NCI-H446 treated with DMSO at 0.1 percent for 48 hours (cell line): ENCODE data around the gene DAB1.

Experiments
- DNase-seq: peaks from one replicate; lab custom pipeline; 2025; lab: John Stamatoyannopoulos, UW

The DAB1 gene

DNA sequence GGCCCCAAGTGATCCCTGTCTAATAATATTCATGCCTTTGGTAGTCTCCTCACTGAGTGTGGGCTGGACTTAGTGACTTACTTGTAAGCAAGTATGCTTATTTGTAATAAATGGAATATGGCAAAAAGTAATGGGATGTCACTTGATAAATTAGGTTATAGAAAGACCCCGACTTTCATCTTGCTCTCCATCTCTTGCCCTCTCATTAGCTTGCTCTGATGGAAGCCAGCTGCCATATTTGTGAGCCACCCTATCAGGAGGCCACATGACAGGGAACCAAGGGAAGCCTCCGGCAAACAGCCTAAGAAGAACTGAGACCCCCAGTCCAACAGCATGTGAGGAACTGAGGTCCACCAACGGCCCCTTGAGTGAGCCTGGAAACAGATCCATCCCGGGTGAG, 107.0 kb downstream of the DAB1 start:
- DNase-seq, result no peak

DNA sequence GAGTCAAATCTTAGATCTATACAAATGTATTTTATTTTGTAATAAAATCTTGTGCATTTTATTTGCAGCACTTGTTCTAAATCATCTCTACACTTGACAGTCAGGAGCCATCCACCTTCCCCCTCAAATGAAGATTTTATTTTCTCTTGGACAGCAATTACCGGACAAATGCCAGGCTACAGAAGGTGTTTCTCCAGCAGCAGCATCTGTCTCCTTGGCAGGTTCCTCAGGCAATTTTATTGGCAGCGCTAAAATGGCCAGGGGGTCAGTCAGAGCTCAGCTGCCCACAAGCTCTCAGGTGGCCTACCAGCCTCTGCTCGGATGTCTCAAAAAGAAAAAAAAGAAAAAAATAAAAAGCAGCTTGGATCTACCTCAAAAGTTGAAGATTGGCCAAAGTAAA, 107.6 kb downstream of the DAB1 start:
- DNase-seq, result peak; percentile 2

DNA sequence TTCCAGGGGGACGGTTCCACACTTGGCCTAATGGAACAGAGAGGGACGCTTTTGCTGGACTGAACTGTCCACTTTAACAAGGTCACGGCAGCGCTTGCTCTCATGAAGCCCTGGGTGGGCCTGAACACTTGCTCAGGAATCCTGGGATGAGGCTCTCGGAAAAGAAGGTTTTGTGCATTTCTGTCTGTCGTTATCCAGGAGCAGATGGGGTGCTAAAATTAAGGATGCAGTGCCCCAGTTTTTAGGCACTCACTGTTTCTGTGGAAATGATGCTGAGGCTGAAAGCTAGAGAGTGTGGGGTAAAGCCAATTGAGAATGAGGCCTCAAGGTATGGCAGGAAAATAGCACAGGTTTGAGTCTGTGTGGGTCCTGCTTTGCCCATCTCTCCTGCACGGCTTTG, 111.0 kb downstream of the DAB1 start:
- DNase-seq, result no peak

DNA sequence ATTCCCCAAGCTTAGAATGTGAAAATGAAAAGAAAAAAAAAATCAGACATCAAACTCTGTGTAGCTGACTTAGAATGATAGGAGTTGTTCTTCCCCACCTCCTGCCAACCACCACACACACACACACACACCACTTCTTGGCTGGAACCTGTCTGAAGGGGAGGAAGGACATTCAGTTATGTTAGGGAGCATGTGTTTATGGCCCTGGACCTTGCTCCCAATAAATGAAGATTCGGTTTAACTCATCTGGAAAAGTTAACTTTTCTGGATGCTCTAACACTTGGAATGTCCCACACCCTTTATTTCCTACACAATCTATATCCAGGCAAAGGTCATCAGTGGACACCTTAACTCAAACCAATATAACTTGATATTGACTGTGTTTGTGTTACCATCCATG, 112.4 kb downstream of the DAB1 start:
- DNase-seq, result no peak

DNA sequence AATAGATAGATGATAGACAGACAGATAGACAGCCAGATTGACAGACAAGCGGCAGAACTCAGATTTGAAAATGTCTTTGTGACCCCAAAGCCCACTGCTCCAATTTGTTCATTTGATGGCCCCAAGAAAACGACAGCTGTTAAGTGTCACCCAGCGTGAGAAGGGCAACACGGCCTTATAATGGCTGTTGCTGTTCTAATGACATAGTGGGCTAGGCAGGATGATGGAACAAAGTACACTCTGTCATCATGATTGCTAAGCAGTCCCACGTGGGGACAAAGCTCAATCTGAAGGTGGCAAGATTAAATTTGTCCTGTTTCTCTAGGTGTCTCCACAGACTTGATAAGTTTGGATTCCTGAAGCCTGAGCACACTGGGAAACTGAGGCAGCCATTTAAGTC, 112.9 kb downstream of the DAB1 start:
- DNase-seq, result no peak

DNA sequence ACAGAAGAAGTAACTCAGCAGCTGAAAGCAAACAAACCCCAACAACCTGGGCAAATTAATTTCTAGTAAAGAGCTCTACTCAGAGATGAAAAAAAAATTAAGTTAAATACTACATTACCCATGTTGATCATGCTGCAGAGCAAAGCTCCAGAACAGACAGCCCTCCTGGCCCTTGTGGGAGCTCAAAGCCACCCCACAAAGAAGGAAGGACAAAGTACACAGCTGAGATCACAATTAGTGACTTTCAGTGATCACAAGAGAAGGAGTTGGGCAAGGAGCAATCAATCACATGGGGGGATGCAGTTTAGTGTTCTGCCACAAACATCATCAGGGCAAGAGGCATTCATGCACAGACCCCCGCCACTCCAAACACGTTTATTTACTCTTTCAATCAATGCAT, 114.2 kb downstream of the DAB1 start:
- no peak for DNase-seq

DNA sequence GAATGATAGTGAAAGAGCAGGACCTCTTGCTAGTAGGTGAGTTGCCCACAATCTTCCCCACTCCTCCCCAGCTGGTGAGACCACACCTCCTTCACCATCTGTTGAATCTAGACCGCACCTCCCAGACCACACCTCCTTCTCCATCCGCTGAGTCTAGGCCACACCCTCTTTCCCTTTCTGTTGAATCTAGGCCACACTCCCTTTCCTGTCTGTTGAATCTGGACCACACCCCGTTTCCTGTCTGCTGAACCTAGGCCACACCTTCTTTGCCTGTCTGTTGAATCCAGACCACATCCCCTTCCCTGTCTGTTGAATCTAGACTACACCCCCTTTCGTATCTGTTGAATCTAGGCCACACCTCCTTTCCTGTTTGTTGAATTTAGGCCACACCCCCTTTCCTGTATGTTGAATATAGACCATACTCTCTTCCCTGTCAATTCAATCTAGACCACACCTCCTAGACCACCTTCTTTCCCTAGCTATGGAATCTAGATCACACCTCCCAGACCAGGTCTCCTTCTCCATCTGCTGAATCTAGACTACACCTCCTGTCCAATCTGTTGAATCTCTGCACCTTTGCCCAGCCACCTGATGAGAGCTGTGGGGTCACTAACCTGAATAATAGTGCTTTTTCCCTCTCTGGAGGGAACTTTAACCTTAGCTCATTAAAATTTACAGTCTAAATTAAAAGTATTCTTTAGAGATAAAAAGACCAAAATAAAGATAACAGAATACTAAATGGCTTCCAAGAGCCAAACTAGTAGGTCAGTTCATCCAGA, 116.3 kb downstream of the DAB1 start:
- DNase-seq, result no peak

DNA sequence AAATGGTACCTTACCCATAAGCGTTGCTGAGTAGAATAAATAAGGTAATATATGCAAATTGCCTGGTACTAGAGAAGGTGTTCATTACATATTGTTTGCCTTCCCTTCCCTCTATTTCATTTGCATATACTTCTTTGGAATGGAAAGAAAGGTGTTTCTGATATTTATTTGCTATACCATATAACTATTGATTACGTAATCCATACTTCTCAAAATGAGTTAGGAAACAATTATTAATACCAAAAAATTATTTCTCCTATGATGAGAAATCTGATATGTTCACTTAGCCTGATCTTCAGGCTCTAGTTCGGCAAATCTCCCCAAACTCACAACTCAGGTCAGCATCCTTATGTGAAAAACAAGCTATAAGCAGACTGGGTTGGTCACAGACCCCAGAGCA, 119.3 kb downstream of the DAB1 start:
- no peak for DNase-seq

DNA sequence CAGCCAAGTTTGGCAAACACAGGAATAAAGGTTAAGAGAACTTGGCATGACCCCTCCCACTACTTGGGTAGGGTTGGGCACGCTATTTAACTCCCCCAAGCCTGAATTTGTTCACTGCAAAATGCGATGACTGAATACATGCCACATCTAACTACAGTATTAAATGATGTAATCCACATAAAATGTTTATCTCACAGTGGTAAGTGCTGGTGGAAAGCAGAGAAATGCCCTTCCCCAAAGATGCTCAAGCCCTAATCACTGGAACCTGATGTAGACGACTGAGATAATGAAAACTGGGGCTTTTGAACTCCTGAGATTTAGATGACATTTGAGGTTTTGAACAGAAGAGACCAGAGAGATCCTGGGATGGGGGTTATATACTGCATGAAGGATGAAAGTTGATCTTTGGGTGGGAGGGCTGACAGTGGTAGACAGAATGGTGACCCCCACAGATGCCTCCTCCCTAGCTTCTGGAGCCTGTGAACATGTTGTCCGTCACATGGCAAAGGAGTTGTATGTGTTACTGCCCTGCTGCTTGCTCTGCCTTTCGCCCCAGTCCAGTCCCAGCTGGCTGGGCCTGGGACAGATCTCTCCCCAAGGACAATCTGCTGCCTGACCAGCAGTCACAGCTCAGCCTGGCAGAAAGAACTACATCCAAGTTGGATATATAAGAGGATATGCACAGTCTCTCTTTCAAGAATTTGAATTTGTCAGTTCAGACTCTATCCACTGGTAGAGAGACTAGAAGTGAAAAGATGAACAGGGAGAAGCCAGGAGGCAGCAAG, 120.9 kb downstream of the DAB1 start:
- no peak for DNase-seq

DNA sequence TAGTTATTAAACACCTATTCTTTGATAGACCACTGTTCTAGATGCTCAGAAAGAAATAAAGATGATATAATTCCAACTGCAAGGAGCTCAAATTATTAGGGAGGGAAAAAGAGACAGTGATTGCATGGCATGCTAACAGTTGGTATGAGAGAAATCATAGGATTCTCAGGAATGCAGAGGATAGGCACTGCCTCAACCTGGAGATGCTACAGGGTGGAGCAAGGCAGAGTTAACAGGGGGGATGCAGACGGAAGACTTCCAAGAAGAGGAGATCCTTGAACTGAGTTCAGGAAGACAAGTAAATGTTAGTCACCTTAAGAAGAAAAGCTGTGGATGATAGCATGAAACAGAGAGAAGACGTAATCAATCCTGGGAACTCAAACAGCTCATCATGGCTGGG, 123.7 kb downstream of the DAB1 start:
- DNase-seq, result no peak

DNA sequence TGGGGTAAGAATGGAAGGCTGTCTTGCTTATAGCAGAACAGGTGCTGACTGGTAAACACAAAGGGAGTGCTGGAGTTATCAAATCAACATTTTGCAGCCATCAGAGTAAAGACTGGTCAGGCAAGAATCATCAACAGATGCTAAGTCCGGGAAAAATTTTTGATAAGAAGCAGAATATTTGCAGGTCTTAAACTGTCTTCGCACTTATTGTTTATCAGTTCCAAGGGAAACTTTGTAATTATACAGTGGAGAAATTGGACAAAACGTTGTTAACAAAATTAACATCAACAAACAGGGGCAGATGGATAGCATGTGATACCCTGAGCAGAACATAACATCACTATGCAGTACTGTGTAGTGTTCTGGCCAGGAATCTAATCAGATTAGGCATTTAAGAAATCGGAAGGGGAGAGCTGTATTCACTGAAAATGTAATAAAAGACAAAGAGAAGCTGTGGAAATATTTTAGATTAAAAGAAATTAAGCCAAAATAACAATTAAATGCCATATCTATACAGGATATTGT, 127.1 kb downstream of the DAB1 start:
- no peak for DNase-seq

DNA sequence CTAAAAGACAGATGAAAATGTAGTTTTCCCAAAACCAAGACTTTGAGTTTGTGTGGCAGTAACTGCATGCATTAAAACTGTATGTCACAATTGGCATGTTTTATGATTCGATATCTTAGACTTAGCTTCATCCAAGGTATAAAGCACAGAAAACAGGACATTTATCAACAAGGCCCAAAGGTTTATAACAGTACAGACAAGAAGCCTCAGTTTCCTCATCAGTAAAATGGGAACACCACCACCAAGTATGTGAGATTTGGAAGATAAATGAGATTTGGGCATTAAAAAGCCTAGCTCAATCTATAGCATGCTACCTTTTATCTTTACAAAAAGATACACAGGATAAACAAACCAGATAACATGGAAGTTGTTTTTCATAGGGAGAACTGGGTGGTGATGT, 128.5 kb downstream of the DAB1 start:
- DNase-seq, result no peak

DNA sequence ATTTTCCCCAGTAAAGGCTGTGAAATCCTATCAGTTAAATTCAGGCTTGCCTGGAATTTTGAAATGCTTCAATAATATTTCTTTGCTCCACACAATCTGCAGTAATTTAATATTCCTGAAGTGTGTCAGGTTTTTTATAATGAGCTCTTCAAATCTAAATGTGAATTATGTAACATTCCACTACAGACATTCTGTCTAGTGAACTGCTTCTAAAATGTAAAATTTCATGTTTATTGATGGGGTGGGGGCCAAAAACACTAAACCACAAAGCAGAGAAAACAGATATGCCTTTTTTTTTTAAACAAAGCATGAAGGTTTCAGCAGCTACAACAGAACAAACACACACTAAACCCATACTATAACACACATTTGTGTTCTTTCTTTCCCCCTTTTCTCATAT, 129.7 kb downstream of the DAB1 start:
- DNase-seq, result no peak

DNA sequence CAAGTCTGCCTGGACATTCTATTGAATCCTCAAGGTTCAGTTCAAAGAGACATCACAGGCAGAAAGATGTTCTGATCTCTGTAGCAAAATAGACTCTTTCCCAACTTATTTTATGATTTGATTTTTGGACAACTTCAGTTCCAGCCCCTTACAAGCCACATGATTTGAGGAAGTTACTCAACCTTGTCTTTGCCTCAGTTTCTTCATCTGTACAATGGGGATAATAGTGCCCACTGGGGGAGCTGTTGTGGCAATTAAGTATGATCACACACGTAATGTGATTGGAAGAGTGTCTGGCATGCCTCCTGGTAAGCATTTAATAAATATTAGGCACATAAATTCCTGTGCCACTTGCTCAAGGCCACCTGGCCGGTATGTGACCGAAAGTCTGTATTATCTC, 130.6 kb downstream of the DAB1 start:
- no peak for DNase-seq

DNA sequence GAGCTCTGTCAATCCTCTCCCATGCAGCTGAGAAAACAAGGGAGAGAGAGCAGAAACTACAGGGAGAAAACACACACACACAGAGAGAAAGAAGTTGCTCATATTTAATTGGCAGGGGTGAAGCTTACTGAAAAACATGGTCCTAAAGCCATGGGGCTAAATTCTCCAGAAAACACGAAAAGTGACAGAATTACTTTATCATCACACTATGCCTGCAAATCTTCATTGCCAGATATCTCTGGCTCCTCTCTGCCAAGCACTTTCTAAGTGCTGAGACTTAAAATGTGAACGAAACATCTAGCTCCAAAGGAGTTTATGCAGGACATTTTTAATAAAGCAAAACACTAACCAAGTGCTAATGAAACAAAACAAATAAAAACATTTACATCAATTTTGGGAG, 134.1 kb downstream of the DAB1 start:
- DNase-seq, result no peak

DNA sequence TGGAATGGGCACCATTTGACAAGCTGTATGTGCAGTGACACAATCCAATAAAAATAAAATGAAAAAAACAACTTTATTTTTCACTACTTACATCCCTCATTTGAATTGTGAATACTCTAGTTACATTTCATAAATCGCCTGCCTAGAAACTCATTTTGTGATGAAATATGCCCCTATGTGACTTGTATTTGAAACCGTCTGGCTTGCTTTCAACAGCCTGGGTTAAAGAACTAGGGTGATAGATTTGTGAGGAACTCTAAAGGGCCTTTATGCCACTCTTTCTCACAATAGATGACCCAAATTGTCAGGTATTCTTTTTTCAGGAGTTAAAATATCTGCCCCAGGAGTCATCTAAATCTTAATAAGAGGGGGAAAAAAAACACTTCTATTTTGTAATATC, 137.9 kb downstream of the DAB1 start:
- DNase-seq, result no peak

DNA sequence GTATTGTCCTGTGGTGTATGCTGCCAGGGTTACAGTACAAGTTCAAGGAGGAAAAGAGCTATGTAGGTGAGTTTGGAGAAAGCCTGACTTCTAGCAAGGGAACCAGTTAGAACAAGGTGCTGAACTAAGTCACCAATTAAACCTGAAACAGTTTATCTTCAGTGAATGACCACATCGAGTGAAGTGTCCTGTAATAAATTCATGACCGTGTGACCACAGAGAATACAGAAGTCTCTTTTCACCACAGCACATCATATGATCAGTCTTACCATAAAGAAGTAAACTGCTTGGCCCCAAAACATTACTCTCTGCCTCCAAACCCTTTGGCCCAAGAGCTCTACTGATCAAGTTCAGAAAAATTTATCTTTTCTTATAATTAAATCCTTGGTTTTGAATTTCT, 141.4 kb downstream of the DAB1 start:
- no peak for DNase-seq

DNA sequence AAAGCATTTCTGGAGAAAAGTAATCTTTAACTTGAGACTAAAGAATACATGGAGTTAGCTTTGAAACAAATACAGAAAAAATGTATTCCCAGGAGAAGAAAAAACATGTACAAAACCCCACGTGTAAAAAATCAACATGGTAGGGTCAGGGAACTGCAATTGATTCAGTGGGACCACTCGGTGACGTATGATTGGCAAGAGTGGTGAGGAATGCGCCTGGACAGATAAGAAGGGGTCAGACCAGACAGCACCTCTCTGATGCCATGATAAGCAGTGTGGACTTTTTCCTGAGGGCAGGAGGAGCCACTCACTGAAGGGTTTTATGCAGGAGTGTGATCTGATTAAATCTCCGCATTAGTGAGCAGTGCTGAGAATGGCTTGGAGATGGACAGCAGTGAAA, 142.5 kb downstream of the DAB1 start:
- no peak for DNase-seq

DNA sequence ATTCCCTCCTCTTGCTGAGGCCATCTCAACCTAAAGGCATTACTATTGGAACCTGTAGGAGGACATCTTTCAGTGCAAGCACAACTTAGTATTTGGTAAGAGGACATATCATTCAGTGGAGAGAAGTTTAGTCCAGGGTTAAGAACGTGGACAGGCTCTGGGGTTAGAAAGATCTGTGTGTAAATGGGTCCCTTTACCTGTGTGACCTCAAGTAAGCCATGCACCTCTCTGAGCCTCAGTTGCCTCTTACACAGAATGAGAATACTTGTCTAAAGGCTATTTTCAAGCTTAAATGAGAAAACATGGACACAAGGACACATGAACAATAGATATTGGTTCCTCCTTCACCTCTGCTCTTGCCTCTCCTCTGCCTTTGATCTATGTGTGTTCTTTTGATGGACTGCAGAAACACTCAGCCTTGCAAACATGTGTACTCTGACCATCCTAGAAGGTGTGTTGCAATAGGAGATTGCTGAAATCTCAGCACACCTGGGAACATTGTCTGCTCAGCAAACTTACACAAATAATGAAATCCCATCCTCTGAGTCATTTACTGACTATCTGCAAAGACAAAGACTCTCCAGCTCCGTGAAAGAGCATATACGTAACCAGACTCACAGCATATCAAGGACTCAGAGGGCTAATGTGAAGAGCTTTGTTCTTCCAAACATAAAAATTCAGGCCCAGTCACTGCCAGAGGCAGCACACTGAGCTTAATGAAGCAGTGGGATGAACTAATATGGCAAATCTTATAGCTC, 143.8 kb downstream of the DAB1 start:
- no peak for DNase-seq

DNA sequence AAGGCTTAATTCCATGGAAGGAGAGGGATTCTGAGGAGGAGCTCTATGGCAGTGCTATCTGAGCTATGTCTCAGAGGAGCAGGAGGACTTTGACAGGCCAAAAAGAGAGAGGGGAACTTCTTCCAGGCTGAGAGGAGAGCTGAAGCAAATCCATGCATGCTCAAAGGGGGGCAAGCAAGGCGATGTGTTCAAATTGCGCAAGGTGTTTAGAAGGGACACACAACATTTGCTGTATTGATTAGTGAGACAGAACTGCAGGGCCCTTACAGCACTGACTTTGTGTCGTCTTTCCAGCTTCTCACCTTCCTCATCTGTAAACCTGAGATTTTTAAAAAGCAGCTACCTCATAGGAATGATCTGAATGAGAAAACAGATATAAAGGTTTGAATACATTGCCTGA, 145.3 kb downstream of the DAB1 start:
- no peak for DNase-seq

DNA sequence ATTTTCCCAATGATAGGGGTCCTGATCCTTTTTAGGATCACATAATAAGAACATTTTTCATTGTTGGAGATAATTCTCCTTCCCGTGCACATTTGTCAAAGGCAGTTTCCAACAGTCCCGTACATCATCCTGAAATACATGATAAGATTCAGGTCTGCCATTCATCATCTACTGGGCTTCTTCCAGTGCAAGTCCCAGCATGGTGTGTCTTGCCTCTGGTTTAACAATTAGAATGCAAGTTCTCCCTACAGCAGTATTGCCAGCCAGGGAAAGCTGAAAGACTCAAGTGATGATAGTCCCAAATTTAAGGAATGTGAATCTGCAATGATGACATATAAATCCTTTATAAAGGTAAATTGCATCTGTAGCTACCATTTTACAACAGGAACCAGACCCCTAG, 146.2 kb downstream of the DAB1 start:
- no peak for DNase-seq

DNA sequence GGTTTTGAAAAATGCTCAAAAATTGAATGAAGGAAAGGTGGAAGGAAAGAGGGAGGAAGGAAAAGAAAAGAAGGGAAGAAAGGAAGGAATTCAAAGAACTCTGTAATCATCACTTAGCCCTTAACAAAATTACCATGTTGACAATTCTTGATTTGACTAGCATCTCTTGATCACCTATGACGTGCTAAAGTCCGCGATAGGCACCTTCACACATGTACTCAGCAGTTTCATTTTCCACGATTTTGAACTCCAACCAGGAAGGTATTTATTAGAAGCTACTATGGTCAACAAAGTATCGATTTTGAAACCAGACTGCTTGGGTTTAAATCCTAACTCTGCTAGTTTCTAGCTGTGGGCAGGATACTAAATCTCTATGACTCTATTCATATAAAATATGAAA, 146.9 kb downstream of the DAB1 start:
- no peak for DNase-seq

DNA sequence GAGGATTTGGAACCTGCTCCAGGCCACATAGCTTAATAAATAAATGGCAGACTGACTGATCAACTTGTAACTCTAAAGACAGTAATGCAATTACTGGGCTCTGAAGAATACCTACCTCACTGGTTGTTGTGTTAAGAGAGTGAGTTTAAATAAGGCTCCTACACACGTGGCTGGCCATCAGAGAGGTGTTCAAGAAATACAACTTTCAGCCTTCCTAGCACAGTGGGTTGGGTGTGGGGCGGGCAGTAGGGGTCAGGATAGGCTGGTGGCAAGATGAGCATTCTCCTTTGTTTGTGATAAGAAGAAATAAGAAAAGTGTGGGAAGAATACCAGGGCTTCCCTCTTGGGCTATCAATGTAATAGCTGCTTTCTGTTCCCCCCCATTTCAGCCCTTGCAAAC, 151.3 kb downstream of the DAB1 start:
- no peak for DNase-seq
